Ovary (tissue), 3 donors: ENCODE measurements around the gene GDAP2.
"Not testable (repeated sequence)": the region's sequence is repeated elsewhere in the genome, so short reads cannot be mapped to it uniquely, and the experiment has no call there.

ENCODE experiments used
- EP300 ChIP-seq: sonication (generic); formaldehyde crosslinking; IDR thresholded peaks from one replicate; pipeline ENCODE4 v1.6.1; 2017; ENCODE audit warnings: antibody characterized with exemption
- TF ChIP-seq, protein P1 (sequence below), 3 donors: fragments of 450-650 bp in 2 of 3; fragments of 200-600 bp in 1 of 3; IDR thresholded peaks; one replicate each; pipeline versions ENCODE4 v1.5.1 to v1.8.0; 2016 to 2022; ENCODE audit warnings: antibody characterized with exemption in 3 of 3, mild to moderate bottlenecking in 1 of 3
- donor health status: DM: no; HTN: no; CAD: no.

DNA sequence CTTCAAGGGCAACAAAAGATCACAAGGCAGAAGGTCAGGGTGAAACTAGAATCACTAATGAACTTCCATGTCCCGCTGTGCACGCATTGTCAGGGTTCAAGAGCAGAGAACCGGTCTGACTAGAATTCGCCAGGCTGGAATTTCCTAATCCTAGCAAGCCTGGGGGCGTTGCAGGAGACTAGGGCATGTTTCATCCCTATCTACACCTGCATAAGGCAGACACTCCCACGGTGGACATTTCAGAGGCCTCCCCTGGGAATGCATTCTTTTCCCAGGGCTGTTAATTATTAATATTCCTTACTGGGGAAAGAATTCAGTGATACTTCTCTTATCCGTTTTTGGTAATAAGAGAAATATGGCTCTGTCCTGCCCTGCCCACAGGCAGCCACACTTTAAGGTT, 6.7 kb downstream of the GDAP2 start:
- TF ChIP-seq EP300: not testable (repeated sequence)
- TF ChIP-seq, protein P1, sequence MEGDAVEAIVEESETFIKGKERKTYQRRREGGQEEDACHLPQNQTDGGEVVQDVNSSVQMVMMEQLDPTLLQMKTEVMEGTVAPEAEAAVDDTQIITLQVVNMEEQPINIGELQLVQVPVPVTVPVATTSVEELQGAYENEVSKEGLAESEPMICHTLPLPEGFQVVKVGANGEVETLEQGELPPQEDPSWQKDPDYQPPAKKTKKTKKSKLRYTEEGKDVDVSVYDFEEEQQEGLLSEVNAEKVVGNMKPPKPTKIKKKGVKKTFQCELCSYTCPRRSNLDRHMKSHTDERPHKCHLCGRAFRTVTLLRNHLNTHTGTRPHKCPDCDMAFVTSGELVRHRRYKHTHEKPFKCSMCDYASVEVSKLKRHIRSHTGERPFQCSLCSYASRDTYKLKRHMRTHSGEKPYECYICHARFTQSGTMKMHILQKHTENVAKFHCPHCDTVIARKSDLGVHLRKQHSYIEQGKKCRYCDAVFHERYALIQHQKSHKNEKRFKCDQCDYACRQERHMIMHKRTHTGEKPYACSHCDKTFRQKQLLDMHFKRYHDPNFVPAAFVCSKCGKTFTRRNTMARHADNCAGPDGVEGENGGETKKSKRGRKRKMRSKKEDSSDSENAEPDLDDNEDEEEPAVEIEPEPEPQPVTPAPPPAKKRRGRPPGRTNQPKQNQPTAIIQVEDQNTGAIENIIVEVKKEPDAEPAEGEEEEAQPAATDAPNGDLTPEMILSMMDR (IDR thresholded peaks at IDR 0.05): not testable (repeated sequence)
